SK-N-SH (cell line): ENCODE results near the gene UPF2.

Experiments used
- CTCF ChIP-seq: fragments of 200-600 bp; sonication (generic); IDR thresholded peaks from 2 replicates; pipeline ENCODE4 v1.6.1; 2017; ENCODE audit warnings: antibody characterized with exemption, mild to moderate bottlenecking, moderate library complexity
- ELF1 ChIP-seq: IDR thresholded peaks from 2 replicates; pipeline ENCODE4 v1.4.0; 2012
- FOSL2 ChIP-seq: IDR thresholded peaks from 2 replicates; pipeline ENCODE4 v1.4.0; 2012; ENCODE audit warnings: low read depth, mild to moderate bottlenecking, moderate library complexity, borderline replicate concordance
- POLR2AphosphoS5 ChIP-seq: IDR thresholded peaks from 2 replicates; pipeline ENCODE4 v1.6.1; 2012; ENCODE audit warnings: low read depth, low read length
- RCOR1 ChIP-seq: fragments of 150-350 bp; IDR thresholded peaks from 2 replicates; pipeline ENCODE4 v1.6.1; 2017; ENCODE audit warnings: antibody characterized with exemption, low read length
- REST ChIP-seq: IDR thresholded peaks from 2 replicates; pipeline ENCODE4 v1.6.1; 2012; ENCODE audit warnings: mild to moderate bottlenecking, low read depth, low read length, moderate library complexity
- SIN3A ChIP-seq: IDR thresholded peaks from 2 replicates; pipeline ENCODE4 v1.6.1; 2012; ENCODE audit warnings: low read depth, mild to moderate bottlenecking, low read length, moderate library complexity, borderline replicate concordance
- TF ChIP-seq, protein P1 (sequence below): IDR thresholded peaks from 2 replicates; pipeline ENCODE4 v1.4.0; 2012; ENCODE audit warnings: low read depth, borderline replicate concordance
- TF ChIP-seq, protein P2 (sequence below): IDR thresholded peaks from 2 replicates; pipeline ENCODE4 v1.4.0; 2012; ENCODE audit warnings: low read depth
- TF ChIP-seq, protein P3 (sequence below): IDR thresholded peaks from 2 replicates; pipeline ENCODE4; 2012

DNA sequence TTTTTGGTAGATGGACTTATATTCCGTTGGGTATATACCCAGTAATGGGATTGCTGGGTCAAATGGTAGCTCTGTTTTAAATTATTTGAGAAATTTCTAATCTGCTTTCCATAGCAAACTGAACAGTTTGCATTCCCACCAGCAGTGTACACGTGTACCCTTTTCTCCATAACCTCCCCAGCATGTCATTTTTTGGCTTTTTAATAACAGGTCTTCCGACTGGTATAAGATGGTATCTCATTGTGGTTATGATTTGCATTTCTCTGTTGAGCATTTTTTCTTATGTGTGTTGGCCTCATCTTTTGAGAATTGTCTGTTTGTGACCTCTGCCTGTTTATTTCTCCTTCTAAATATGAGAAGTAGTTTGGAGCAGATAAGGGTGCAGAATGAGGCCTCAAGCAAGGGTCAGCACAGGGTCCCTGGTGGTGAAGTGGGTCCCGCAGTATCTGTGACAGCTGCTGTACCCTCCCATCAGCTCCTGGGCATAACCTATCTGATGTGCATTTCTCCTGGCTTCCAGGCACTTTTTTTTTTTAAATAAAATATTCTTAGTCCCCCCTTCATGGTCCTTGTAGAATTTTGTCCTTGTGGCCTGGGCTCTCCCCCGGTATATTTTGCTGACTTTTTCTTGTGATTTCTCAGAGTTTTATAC is 145.9 kb downstream of the UPF2 start:
- TF ChIP-seq POLR2AphosphoS5 (no peak), CTCF (no peak), SIN3A (no peak), RCOR1 (no peak), ELF1 (no peak), FOSL2 (no peak), REST (no peak)
- TF ChIP-seq, protein P1, sequence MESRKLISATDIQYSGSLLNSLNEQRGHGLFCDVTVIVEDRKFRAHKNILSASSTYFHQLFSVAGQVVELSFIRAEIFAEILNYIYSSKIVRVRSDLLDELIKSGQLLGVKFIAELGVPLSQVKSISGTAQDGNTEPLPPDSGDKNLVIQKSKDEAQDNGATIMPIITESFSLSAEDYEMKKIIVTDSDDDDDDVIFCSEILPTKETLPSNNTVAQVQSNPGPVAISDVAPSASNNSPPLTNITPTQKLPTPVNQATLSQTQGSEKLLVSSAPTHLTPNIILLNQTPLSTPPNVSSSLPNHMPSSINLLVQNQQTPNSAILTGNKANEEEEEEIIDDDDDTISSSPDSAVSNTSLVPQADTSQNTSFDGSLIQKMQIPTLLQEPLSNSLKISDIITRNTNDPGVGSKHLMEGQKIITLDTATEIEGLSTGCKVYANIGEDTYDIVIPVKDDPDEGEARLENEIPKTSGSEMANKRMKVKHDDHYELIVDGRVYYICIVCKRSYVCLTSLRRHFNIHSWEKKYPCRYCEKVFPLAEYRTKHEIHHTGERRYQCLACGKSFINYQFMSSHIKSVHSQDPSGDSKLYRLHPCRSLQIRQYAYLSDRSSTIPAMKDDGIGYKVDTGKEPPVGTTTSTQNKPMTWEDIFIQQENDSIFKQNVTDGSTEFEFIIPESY = no peak
- TF ChIP-seq, protein P2, sequence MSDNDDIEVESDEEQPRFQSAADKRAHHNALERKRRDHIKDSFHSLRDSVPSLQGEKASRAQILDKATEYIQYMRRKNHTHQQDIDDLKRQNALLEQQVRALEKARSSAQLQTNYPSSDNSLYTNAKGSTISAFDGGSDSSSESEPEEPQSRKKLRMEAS = no peak
- TF ChIP-seq, protein P3, sequence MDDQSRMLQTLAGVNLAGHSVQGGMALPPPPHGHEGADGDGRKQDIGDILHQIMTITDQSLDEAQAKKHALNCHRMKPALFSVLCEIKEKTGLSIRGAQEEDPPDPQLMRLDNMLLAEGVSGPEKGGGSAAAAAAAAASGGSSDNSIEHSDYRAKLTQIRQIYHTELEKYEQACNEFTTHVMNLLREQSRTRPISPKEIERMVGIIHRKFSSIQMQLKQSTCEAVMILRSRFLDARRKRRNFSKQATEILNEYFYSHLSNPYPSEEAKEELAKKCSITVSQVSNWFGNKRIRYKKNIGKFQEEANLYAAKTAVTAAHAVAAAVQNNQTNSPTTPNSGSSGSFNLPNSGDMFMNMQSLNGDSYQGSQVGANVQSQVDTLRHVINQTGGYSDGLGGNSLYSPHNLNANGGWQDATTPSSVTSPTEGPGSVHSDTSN = no peak
